ENCODE data around the gene HSPA12B. TPM values are rescaled to one million over a fixed set of nuclear protein-coding genes. Genes with fewer than 3 reads are reported as not detected.

Gene HSPA12B
- total RNA-seq (18.9 TPM), polyA plus RNA-seq (ENCODE audit: insufficient read depth, low read depth, low replicate concordance) (8.7 TPM)
- long read RNA-seq, donor 1, partial matches to known transcripts: 5 of 8 reads
- long read RNA-seq, donor 1, other reads (novel, unspliced or antisense): 0 of 8 reads
- long read RNA-seq, donor 2, partial matches to known transcripts: 0 of 1 reads
- long read RNA-seq, donor 2, other reads (novel, unspliced or antisense): 0 of 1 reads
- long read RNA-seq, donor 3, partial matches to known transcripts: 6 of 10 reads
- long read RNA-seq, donor 3, other reads (novel, unspliced or antisense): 0 of 10 reads
- long read RNA-seq, donor 4, partial matches to known transcripts: 0 of 1 reads
- long read RNA-seq, donor 4, other reads (novel, unspliced or antisense): 0 of 1 reads
- long read RNA-seq, donor 5: 0 reads
- long read RNA-seq, donor 6: 0 reads
- long read RNA-seq, donor 7, transcript HSPA12B-201 (13 exons, 3,151 nt): major isoform, 18 of 42 reads
- long read RNA-seq, donor 7, partial matches to known transcripts: 18 of 42 reads
- long read RNA-seq, donor 7, other reads (novel, unspliced or antisense): 6 of 42 reads
- long read RNA-seq, donor 8, partial matches to known transcripts: 0 of 1 reads
- long read RNA-seq, donor 8, other reads (novel, unspliced or antisense): 0 of 1 reads
- long read RNA-seq, donor 9, partial matches to known transcripts: 0 of 1 reads
- long read RNA-seq, donor 9, other reads (novel, unspliced or antisense): 0 of 1 reads
- long read RNA-seq, donor 10, partial matches to known transcripts: 0 of 3 reads
- long read RNA-seq, donor 10, other reads (novel, unspliced or antisense): 0 of 3 reads

GRCh38 chr20:3732327-3733118, at the start of gene HSPA12B:
Gene HSPA12B (plus strand): TSS chr20:3732685. CDS start chr20:3738675, 5,990 bp downstream.
- no peaks in the 10 kb centered on the region for H3K27me3 ChIP-seq (ENCODE audit: control insufficient read depth, insufficient read depth, low read length)
- H3K4me1 ChIP-seq (ENCODE audit: control insufficient read depth in 2 of 3, insufficient read depth in 2 of 3, low read depth in 1 of 3, low read length in 3 of 3): peaks cover 0 to 5% (median 2%) of the 10 kb centered on the region in 3 donors
- peak within 1 kb of the TSS; percentile 24 to 46 (median 41) for H3K4me3 ChIP-seq (ENCODE audit: low read length in 3 of 3)
- intact Hi-C loops (cut with DNase I): no loop called here
- DNase-seq (peak; percentile 57 to 90 (median 69)), FAIRE-seq (no peak)
- H3K9ac ChIP-seq (ENCODE audit: low read length in 3 of 3): peak within 1 kb of the TSS in 1 of 3 donors; percentile 19
- no peaks in the 10 kb centered on the region for H3K9me3 ChIP-seq (ENCODE audit: control insufficient read depth in 2 of 3, insufficient read depth in 1 of 3, low read length in 3 of 3)
- H3K36me3 ChIP-seq (ENCODE audit: control insufficient read depth in 2 of 3, insufficient read depth in 3 of 3, low read length in 3 of 3): no peaks in the 10 kb centered on the region
- H3K27ac ChIP-seq (ENCODE audit: low read depth in 2 of 2, low read length in 2 of 2): peak within 1 kb of the TSS; percentile 43 to 65
- TF ChIP-seq CTCF (IDR thresholded peaks at IDR 0.05; ENCODE audit: borderline replicate concordance, extremely low read depth, insufficient read depth): no peak

GRCh38 chr20:3685341-3685740, 47.1 kb upstream of the HSPA12B start:
- Histone ChIP-seq H3K36me3 (ENCODE audit: control insufficient read depth in 2 of 3, insufficient read depth in 3 of 3, low read length in 3 of 3) (no peaks in the 10 kb centered on the region), H3K27ac (ENCODE audit: low read depth in 2 of 2, low read length in 2 of 2) (no peak overlapping the region), H3K9ac (ENCODE audit: low read length in 3 of 3) (no peak overlapping the region), H3K27me3 (ENCODE audit: control insufficient read depth, insufficient read depth, low read length) (no peaks in the 10 kb centered on the region), H3K9me3 (ENCODE audit: control insufficient read depth in 2 of 3, insufficient read depth in 1 of 3, low read length in 3 of 3) (no peaks in the 10 kb centered on the region), H3K4me1 (ENCODE audit: control insufficient read depth in 2 of 3, insufficient read depth in 2 of 3, low read depth in 1 of 3, low read length in 3 of 3) (peaks cover 0 to 5% (median 4%) of the 10 kb centered on the region in 3 donors), H3K4me3 (ENCODE audit: low read length in 3 of 3) (no peak overlapping the region)
- no peak for FAIRE-seq
- DNase-seq: no peak
- no peak for TF ChIP-seq CTCF (IDR thresholded peaks at IDR 0.05; ENCODE audit: borderline replicate concordance, extremely low read depth, insufficient read depth)
- intact Hi-C loops (cut with DNase I): no loop called here

- H3K27ac ChIP-seq (ENCODE audit: low read depth in 2 of 2, low read length in 2 of 2): no peak overlapping the region
- no peak overlapping the region for H3K4me3 ChIP-seq (ENCODE audit: low read length in 3 of 3)
- FAIRE-seq (no peak), DNase-seq (peak in 1 of 5 donors; percentile 1)
- H3K9me3 ChIP-seq (ENCODE audit: control insufficient read depth in 2 of 3, insufficient read depth in 1 of 3, low read length in 3 of 3): no peaks in the 10 kb centered on the region
- no peaks in the 10 kb centered on the region for H3K36me3 ChIP-seq (ENCODE audit: control insufficient read depth in 2 of 3, insufficient read depth in 3 of 3, low read length in 3 of 3)
- H3K27me3 ChIP-seq (ENCODE audit: control insufficient read depth, insufficient read depth, low read length): no peaks in the 10 kb centered on the region
- no peak overlapping the region for H3K9ac ChIP-seq (ENCODE audit: low read length in 3 of 3)
- H3K4me1 ChIP-seq (ENCODE audit: control insufficient read depth in 2 of 3, insufficient read depth in 2 of 3, low read depth in 1 of 3, low read length in 3 of 3): peaks cover 0 to 5% (median 4%) of the 10 kb centered on the region in 3 donors
- no peak for TF ChIP-seq CTCF (IDR thresholded peaks at IDR 0.05; ENCODE audit: borderline replicate concordance, extremely low read depth, insufficient read depth)
- intact Hi-C loops (cut with DNase I): no loop called here
Observed at GRCh38 chr20:3686421-3686820, 46.1 kb upstream of the HSPA12B start.

All from kidney (tissue), 22 donors.